HG02943 (cell line): ENCODE data around the gene COG8.

Experiments used
- ATAC-seq: cut with Tn5 transposase; IDR thresholded peaks from one replicate; pipeline ENCODE4 v1.9.1; 2021; ENCODE audit warnings: mild to moderate bottlenecking, low read depth, moderate library complexity; ENCODE audit not compliant: unreplicated experiment

Gene COG8

GRCh38 chr16:69349536-69349935 is 10.2 kb upstream of the COG8 start:
- ATAC-seq = no peak

GRCh38 chr16:69348222-69348621 is 8.9 kb upstream of the COG8 start:
- no peak for ATAC-seq

- ATAC-seq = no peak
Measured at GRCh38 chr16:69346683-69347082, 7.3 kb upstream of the COG8 start.

GRCh38 chr16:69345923-69346322 is 6.6 kb upstream of the COG8 start:
- no peak for ATAC-seq

GRCh38 chr16:69344171-69344570 is 4.8 kb upstream of the COG8 start:
- no peak for ATAC-seq

GRCh38 chr16:69340095-69340644 is 806 bp upstream of the COG8 start:
- no peak for ATAC-seq

GRCh38 chr16:69338557-69339288 is 641 bp downstream of the COG8 start:
- ATAC-seq = no peak

- ATAC-seq = no peak
Measured at GRCh38 chr16:69334696-69335095, 4.7 kb downstream of the COG8 start.

- peak; percentile 93 for ATAC-seq
Measured at GRCh38 chr16:69330286-69331109, 8.9 kb downstream of the COG8 start, which contains the start of gene PDF. Gene PDF (minus strand): TSS chr16:69330588. CDS start chr16:69330570, 18 bp downstream.

- peak; percentile 21 for ATAC-seq
Measured at GRCh38 chr16:69329369-69330285, 9.7 kb downstream of the COG8 start.

- ATAC-seq = no peak
Measured at GRCh38 chr16:69328854-69329316, 10.5 kb downstream of the COG8 start.

- ATAC-seq = no peak
Measured at GRCh38 chr16:69327585-69328310, 11.6 kb downstream of the COG8 start.

- ATAC-seq = no peak
Measured at GRCh38 chr16:69326172-69326873, 13.0 kb downstream of the COG8 start.

GRCh38 chr16:69325784-69326171 is 13.6 kb downstream of the COG8 start:
- no peak for ATAC-seq

GRCh38 chr16:69324585-69325253 is 14.6 kb downstream of the COG8 start:
- ATAC-seq = no peak

- no peak for ATAC-seq
Measured at GRCh38 chr16:69324013-69324531, 15.3 kb downstream of the COG8 start.

GRCh38 chr16:69323415-69323814 is 15.9 kb downstream of the COG8 start:
- ATAC-seq = no peak

GRCh38 chr16:69322343-69322742 is 17.0 kb downstream of the COG8 start:
- ATAC-seq = no peak
